IPS-NIHi7 (cell line): Measurements from ENCODE around the gene CDSN.

ENCODE experiments used
- DNase-seq: peaks from one replicate; pipeline ENCODE4 v3.0.0; 2012; ENCODE audit warnings: mixed read lengths; ENCODE audit errors: extremely low spot score

Gene CDSN

GRCh38 chr6:31115941-31116560 lies 4.2 kb downstream of the CDSN start:
- DNase-seq, result no peak

GRCh38 chr6:31114970-31115849 lies 5.0 kb downstream of the CDSN start:
- peak; percentile 56 for DNase-seq

GRCh38 chr6:31114541-31114878 lies 5.7 kb downstream of the CDSN start, which contains the start of gene PSORS1C1:
Gene PSORS1C1, plus strand, starts transcription at chr6:31114800. Its CDS starts 14,833 bp downstream, at chr6:31129633.
- DNase-seq, result peak; percentile 68

DNA sequence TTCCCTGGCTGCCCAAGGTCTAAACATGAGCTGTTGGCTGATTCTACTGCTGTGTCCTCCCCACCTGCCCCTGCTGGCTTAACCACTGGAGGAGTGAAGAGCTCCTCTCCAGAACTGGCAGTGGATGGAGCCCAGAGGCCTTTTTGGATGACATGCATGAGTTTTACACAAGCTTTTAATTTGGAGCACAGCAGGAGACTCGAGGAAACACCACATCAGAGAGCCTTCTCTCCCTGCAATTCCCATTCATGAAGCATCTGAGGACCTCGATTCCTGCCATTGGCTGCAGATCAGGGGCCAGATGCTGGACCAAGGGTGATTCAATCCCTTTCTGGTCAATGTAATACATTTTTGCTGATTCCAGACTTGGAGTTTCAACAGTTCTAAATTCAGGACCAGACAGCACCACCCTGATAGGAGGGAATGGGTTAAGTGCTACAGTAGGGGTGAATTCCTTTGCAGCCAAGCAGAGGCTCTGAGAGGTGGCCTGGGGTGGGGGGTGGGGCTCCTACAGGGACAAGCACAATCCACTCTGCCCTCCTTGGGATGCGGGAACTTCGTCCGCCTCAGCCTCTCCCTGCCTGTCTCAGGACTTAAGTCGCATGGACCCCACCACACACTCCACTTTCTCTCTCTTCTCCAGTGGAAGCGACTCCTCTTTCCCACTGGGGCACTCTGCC lies 6.2 kb downstream of the CDSN start:
- no peak for DNase-seq

DNA sequence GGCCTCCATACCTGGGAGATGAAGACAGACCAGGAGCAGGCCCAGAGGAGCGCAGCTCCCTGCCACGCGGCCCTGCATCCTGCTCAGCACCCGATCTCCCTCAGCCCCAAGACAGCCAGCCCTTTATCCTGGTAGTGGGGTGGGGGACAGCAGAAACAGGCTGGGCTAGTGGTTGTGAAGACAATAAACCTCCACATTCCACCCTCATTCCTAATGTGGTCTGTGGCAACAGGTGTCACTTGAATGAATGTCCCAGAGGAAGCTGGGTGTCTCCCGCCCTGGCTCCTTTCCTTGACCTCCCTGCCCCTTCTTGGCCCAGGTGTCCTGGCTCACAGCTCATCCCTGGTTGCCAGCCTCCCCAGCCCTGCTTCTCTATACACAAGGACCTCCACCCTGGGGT lies 7.8 kb downstream of the CDSN start, which contains the start of gene C6orf15:
Gene C6orf15, minus strand, starts transcription at position 98 of the 400 bp plus-strand sequence. Its CDS starts 20 bp downstream, at position 78.
- DNase-seq, result no peak

DNA sequence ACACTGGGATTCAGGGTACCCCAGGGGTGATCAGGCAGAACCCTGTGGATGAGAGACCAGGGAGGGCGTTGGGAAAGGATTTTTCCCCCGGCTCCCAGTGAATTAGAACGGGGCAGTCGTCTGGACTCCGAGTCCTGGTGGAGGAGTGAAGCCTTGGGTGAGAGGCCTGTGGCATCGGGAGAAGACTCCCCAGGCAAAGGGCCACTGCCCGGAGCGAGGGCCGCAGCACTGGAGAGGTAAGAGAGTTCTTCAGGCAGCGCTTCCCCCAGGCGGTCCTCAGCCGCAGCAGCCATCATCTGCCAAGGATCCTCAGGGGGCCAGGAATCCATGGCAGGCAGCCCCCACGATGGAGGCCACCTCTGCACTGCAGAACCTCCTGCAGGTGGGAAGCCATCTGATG lies 8.5 kb downstream of the CDSN start:
- no peak for DNase-seq

DNA sequence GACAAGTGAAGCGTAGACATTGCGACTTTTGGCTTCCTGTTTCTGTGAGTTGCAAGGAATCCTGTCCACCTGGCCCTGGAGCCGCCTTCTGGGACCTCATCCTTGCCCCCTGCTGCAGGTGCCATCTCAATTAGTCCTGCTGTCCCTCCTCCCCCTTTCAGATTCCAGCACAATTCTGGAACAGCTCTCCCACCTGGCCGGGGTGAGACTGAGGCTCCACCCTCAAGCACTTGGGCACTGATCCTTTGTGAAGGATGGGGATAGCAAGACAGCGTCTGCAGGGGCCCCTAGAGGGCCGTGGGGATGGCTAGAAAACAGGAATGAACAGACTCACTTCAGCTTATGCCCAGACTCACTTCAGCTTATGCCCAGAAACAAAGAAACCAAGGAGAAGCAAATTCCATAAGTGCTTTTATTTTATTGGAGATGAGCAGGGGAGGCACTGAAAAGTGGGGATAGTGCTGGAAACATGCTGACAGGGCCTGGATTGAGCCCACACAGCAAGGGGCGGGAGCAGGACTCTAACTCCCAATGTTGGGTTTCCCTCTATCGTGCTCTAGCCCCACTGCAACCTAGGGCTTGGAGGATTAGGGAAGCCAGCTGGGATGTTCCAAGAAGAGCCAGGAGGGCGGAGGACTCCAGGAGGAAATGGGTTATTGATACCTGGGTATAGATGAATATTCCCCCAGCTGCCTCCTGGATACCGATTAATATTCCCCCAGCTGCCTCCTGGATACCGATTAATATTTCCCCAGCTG lies 9.2 kb downstream of the CDSN start:
- peak; percentile 63 for DNase-seq

GRCh38 chr6:31107052-31107451 lies 13.2 kb downstream of the CDSN start:
- no peak for DNase-seq

GRCh38 chr6:31103136-31103535 lies 17.1 kb downstream of the CDSN start:
- no peak for DNase-seq

GRCh38 chr6:31098449-31098938 lies 21.8 kb downstream of the CDSN start:
- DNase-seq, result no peak

GRCh38 chr6:31096656-31097055 lies 23.6 kb downstream of the CDSN start:
- no peak for DNase-seq

DNA sequence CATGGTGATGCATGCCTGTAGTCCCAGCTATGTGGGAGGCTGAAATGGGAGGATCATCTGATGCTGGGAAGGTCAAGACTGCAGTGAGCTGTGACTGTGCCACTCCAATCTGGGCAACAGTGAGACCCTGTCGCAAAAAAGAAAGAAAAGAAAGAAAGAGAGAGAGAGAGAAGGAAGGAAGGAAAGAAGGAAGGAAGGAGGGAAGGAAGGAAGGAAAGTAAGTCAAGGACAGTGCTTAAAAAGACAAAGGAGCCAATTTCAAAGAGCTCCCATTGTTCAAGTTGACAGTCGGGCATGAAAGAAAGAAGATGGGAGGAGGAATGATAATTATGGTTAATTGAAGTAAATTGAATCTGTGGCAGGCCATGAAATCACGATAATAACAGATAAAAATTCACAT lies 24.0 kb downstream of the CDSN start:
- DNase-seq, result no peak

DNA sequence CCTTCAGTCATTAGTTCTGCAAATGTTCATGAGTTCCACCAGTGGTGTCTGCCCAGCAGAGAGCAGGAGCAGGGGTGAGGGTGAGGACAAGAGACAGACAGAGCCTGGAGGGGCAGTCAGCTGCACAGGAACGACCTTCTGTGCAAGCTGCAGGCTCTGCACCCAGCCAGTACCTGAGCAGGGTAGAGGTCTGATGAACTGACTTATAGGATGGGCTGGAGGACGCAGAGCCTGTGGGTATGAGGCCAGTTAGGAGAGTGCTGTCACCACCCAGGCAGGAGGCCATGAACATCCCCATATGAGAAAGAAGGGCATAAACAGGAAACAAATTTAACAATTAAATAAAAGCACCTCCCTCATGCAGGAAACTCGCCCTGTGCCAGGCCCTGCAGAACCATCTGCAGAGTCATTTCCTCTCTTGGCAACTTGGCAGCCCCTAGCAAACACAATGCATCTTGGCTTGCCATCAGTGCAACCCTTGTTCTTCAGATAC lies 25.8 kb downstream of the CDSN start:
- no peak for DNase-seq

DNA sequence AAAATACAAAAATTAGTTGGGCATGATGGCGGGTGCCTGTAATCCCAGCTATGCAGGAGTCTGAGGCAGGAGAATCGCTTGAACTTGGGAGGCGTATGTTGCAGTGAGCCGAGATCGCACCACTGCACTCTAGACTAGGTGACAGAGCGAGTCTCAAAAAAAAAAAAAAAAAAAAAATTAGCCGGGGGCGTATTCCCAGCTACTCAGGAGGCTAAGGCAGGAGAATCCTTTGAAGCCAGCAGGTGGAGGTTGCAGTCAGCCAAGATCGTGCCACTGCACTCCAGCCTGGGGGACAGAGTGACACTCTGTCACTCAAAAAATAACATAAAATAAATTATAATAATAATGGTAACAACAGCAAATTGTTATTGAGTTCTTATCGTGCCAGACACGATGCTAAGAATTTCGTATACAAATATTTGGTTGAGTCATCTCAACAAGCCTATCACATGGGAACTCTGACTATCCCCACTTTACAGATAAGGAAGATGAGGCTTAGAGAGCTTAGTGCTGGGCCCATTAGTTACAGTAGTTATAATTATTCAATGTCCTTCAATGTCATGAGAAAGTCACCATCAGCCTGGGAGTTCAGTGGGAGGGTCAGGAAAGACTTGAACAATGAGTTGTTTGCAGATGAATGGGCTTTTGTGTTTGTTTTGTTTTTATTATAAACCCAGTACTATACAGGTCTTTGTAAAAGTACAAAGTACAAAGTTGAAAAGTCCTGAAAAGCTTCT lies 27.3 kb downstream of the CDSN start:
- no peak for DNase-seq

- no peak for DNase-seq
These were observed 28.0 kb downstream of the CDSN start for GRCh38 chr6:31092238-31092637.

GRCh38 chr6:31091680-31092079 lies 28.6 kb downstream of the CDSN start:
- no peak for DNase-seq

DNA sequence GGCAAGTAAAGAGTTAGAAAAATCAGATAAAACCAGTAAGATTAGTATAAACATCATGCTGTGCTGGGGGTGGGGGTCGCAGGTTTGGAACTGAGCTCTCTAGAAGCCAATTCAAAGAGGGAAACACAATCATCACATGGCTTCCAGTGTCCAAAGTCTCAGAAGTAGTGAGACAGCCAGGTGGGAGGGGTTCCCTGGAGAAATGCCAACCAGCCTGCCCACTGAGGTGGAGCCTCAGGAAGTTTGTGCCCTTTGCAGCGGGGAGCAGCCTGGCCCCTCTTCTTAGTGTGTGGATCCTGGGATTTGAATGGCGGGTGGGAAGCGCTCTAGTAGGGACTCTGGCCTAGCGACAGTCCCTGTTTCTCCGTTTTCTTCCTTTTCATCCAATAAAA lies 29.3 kb downstream of the CDSN start:
- DNase-seq, result no peak

DNA sequence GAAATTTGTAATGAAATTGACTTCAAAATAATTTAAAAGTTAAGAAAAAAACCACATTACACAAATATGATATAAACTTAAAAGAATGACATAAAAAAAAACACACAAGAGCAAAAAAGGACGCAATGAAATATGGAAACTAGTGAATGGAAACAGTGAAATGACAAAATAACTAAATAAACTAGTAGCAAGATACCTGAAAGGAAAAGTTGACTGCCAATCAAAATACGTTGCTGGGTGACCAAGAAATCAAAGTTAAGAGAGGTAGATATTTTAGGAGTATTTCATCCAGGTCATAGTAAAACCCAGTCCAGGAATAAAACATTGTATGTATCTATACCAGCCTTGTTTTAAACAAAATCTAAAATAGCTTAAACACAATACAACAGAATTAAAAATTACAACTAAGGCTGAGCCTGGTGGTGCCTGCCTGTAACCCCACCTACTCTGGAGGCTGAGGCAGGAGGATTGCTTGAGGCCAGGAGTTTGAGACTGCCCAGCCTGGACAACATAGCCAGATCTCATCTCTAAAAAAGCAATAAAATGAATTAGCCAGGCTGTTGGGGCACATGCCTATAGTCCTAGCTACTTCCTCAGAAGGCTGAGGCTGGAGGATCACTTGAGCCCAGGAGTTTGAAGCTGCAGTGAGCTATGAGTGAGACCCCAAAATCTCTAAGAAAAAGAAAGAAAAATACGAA lies 29.8 kb downstream of the CDSN start:
- no peak for DNase-seq

DNA sequence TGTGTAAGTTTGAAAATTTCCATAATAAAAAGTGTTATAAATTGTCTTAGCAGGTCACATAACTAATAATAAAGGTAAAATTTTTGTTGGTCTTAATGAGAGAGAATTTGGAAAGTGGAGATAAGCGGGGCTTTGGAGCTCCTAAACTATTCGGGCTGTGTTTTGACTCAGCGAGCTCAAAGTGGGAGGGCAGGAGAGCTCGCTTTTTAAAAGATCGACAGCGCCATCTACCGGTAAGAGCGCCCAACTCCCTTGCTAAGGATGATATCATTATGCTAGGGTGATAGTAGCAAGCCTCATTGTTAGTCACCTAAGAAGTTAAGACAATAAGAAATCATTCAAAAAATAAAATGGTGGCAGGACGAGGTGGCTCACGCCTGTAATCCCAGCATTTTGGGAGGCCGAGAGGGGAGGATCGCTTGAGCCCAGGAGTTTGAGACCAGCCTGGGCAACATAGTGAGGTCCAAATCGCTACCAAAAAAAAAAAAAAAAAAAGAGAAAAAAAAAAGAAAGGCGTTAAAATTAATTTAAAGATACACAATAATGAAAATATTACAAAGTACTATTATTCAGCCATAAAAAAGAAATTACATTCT lies 32.7 kb downstream of the CDSN start:
- DNase-seq, result peak; percentile 86
